Measurements from ENCODE around the gene TNRC6C.

DNA sequence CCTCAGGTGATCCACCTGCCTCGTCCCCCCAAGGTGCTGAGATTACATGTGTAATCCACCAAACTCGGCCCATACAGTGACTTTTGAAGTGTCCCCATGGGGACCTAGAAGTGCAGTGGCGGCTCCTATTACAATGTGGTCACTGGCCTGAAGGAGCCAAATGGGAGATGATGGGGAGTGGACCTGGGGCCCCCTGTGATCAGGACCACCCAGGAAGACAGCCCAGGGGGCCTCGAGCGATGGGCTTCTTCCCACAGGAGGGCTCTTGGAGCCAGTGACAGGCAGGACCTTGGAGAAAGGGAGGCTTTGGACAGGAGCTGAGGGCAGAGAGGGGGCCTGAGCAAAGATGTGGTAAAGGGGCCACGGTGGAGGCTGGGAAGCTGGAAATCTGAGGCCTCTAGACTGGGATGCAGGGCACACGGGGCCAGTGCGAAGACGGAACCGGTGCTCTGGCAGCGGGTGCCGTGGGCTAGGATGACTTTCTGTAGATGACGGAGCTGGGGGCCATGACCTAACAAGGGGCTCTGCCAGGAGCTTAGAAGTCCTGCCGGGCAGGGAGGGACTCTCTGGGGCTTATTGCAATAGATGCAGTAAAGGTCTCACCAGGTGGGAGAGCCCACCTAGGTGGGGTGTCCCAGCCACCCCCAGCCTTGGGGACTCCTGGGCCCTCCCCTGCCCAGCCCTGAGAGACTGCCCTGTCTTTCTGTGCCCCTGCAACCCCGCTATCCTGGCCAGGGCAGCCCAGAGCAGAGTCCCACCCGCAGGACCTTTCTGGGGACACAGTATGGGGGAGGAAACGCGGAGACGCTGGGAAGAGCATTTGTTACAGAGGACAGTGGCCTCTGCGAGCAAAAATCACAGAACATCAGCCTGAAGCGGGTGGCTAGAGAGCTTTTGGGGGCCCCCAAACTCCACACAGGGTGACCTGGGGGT lies 185.0 kb downstream of the TNRC6C start:
- TF ChIP-seq, protein P1, sequence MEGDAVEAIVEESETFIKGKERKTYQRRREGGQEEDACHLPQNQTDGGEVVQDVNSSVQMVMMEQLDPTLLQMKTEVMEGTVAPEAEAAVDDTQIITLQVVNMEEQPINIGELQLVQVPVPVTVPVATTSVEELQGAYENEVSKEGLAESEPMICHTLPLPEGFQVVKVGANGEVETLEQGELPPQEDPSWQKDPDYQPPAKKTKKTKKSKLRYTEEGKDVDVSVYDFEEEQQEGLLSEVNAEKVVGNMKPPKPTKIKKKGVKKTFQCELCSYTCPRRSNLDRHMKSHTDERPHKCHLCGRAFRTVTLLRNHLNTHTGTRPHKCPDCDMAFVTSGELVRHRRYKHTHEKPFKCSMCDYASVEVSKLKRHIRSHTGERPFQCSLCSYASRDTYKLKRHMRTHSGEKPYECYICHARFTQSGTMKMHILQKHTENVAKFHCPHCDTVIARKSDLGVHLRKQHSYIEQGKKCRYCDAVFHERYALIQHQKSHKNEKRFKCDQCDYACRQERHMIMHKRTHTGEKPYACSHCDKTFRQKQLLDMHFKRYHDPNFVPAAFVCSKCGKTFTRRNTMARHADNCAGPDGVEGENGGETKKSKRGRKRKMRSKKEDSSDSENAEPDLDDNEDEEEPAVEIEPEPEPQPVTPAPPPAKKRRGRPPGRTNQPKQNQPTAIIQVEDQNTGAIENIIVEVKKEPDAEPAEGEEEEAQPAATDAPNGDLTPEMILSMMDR (IDR thresholded peaks at IDR 0.05; ENCODE audit: insufficient read depth, low read length, poor library complexity, severe bottlenecking) = no peak
- no peak for TF ChIP-seq EZH2phosphoT487 (conservative IDR thresholded peaks at IDR 0.05; ENCODE audit: low read length)

All from SU-DHL-6 (cell line).